DND-41 (cell line): ENCODE data around the gene ATXN3.
A peak's percentile ranks its signal among the peaks of the same experiment; 100 is the strongest.

Experiments used
- ATAC-seq: fragments of 200-7000 bp; cut with Tn5 transposase; 3 replicates; pipeline ENCODE4 v1.9.1; 2021; ENCODE audit warnings: low read depth; ENCODE audit not compliant: insufficient read depth
- DNase-seq: peaks from one replicate; pipeline ENCODE4 v3.0.0-alpha.2; 2020
- H2AFZ ChIP-seq: 2 replicates; pipeline ENCODE4 v1.6.0; 2012; ENCODE audit warnings: low read depth, low read length
- H3K27ac ChIP-seq: 2 replicates; pipeline ENCODE4 v1.5.1; 2012; ENCODE audit warnings: low read length, inconsistent platforms
- H3K27me3 ChIP-seq: fragments of 200-600 bp; sonication (generic); 2 replicates; pipeline ENCODE4 v1.6.0; 2012; ENCODE audit warnings: low read length, mild to moderate bottlenecking, inconsistent platforms; ENCODE audit not compliant: insufficient read depth, poor library complexity
- H3K36me3 ChIP-seq: 2 replicates; pipeline ENCODE4 v1.5.1; 2012; ENCODE audit warnings: low read length, inconsistent platforms; ENCODE audit not compliant: insufficient read depth
- H3K4me1 ChIP-seq: 2 replicates; pipeline ENCODE4 v1.5.1; 2012; ENCODE audit warnings: mild to moderate bottlenecking, low read length; ENCODE audit not compliant: insufficient read depth
- H3K4me2 ChIP-seq: 2 replicates; pipeline ENCODE4 v1.6.0; 2012; ENCODE audit warnings: mild to moderate bottlenecking, moderate library complexity, low read length, inconsistent platforms; ENCODE audit not compliant: insufficient read depth
- H3K4me3 ChIP-seq, 2 experiments: fragments of 200-600 bp in 1 of 2; shearing (Covaris generic) in 1 of 2; 2 replicates each; pipeline ENCODE4 v1.5.1; 2012 to 2016; ENCODE audit warnings: inconsistent platforms in 2 of 2, low read length in 2 of 2, mild to moderate bottlenecking in 2 of 2, low read depth in 1 of 2, moderate library complexity in 1 of 2
- H3K79me2 ChIP-seq: 2 replicates; pipeline ENCODE4 v1.6.0; 2012; ENCODE audit warnings: low read length, inconsistent platforms; ENCODE audit not compliant: insufficient read depth
- H3K9ac ChIP-seq: 2 replicates; pipeline ENCODE4 v1.6.0; 2012; ENCODE audit warnings: low read depth, mild to moderate bottlenecking, inconsistent platforms, low read length, moderate library complexity
- H3K9me3 ChIP-seq: 2 replicates; pipeline ENCODE4 v1.5.1; 2012; ENCODE audit warnings: low read length, moderate library complexity, mild to moderate bottlenecking, inconsistent platforms; ENCODE audit not compliant: insufficient read depth, severe bottlenecking
- H4K20me1 ChIP-seq: 2 replicates; pipeline ENCODE4 v1.6.0; 2012; ENCODE audit warnings: low read length; ENCODE audit not compliant: insufficient read depth
- EZH2 ChIP-seq: IDR thresholded peaks from 3 replicates; pipeline ENCODE4 v1.6.1; 2012; ENCODE audit warnings: borderline replicate concordance, low read depth, mild to moderate bottlenecking, moderate library complexity, low read length, inconsistent platforms; ENCODE audit not compliant: severe bottlenecking
- TF ChIP-seq, protein P1 (sequence below): IDR thresholded peaks from 2 replicates; pipeline ENCODE4 v1.5.1; 2012; ENCODE audit warnings: borderline replicate concordance, low read length, moderate library complexity, mild to moderate bottlenecking; ENCODE audit not compliant: poor library complexity, severe bottlenecking; ENCODE audit errors: extremely low read depth

The ATXN3 gene

DNA sequence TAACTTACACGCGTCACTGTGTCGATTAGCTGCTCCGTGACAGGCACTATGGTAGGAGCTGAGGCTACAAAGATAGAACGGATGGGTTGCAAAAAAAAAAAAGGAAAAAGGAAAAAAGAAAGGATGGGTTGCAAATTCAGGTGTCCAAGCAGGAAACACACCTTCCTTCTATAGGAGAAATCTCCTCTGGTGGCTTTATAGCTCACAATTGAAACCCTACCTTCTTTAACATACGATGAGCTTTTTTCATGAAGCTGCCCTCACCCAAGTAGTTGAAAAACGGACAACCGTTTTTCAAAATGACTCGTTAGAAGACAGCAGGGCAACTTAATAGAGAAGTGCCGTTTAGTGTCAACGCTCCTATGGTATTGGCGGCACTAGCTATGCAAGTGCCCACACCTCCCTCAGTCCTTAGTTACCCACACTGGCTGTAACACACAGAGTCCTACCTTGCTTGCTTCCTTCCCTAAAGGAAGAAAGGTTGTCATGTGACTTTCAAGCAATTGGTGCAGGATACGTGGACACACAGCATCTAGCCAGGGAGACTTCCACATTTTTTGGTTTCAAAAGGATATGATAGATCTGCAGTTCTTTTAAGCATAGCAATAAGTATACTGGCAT lies 65.8 kb downstream of the ATXN3 start:
- peak; percentile 24 for DNase-seq
- Histone ChIP-seq H3K36me3 (peaks cover 10% of the 10 kb centered on the region), H3K9me3 (no peaks in the 10 kb centered on the region), H3K4me2 (peak overlapping the region; percentile 82), H3K4me3 (peak overlapping the region; percentile 57 to 93), H3K9ac (peak overlapping the region; percentile 90), H3K79me2 (peaks cover 59% of the 10 kb centered on the region), H3K27me3 (no peaks in the 10 kb centered on the region), H4K20me1 (peaks cover 18% of the 10 kb centered on the region; the same call in 1 of the 2 replicates), H2AFZ (peak overlapping the region; percentile 98), H3K4me1 (peaks cover 39% of the 10 kb centered on the region), H3K27ac (peak overlapping the region; percentile 92)
- TF ChIP-seq EZH2 = no peak
- TF ChIP-seq, protein P1, sequence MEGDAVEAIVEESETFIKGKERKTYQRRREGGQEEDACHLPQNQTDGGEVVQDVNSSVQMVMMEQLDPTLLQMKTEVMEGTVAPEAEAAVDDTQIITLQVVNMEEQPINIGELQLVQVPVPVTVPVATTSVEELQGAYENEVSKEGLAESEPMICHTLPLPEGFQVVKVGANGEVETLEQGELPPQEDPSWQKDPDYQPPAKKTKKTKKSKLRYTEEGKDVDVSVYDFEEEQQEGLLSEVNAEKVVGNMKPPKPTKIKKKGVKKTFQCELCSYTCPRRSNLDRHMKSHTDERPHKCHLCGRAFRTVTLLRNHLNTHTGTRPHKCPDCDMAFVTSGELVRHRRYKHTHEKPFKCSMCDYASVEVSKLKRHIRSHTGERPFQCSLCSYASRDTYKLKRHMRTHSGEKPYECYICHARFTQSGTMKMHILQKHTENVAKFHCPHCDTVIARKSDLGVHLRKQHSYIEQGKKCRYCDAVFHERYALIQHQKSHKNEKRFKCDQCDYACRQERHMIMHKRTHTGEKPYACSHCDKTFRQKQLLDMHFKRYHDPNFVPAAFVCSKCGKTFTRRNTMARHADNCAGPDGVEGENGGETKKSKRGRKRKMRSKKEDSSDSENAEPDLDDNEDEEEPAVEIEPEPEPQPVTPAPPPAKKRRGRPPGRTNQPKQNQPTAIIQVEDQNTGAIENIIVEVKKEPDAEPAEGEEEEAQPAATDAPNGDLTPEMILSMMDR = no peak
- ATAC-seq = peak; percentile 12; the same call in 1 of the 3 replicates

DNA sequence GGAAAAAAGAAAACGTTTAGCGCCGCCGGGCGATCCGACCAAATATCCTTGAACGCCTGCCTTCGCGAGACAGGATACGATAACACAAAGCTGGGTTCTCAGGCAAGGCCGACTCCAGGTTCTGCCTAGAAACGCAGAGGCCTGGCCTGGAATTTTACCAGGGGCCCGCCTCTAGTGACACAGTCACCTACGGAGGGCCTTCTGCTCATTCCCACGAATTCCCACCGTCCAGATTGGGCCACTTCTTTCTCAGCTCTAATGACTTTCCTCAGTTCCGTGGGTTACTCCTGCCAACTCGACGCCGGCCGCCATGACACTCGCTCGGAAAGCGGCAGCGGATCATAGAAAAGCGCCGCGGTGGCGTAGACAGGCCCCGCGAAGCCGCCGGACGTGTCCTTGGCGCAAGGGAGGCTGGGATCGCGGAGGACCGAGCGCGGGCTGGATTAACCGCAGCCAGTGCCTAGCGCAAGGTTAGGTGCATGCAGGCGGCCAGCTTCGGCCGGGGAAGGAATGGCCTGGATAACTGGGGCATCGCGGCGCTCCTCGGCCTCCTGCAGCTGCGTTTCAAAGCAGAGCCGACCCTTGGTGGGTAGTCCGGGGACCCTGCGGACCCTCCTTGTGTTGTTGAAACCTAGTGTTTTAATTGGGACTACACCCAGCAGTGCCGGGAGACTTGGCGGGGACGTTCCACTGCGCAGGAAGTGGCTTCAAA lies 66.5 kb downstream of the ATXN3 start, which contains the start of gene TRIP11:
Gene TRIP11, minus strand, starts transcription at position 341 of the 712 bp plus-strand sequence. CDS start 374 bp downstream, outside the sequence.
- ATAC-seq = peak; percentile 95
- no peaks in the 10 kb centered on the region for H3K27me3 ChIP-seq
- H3K79me2 ChIP-seq = peaks cover 63% of the 10 kb centered on the region
- peak; percentile 94 for DNase-seq
- peak within 1 kb of the TSS; percentile 57 to 93 for H3K4me3 ChIP-seq
- H3K36me3 ChIP-seq = peaks cover 10% of the 10 kb centered on the region
- TF ChIP-seq EZH2 = no peak
- TF ChIP-seq, protein P1 = peak; percentile 4
- H2AFZ ChIP-seq = peak within 1 kb of the TSS; percentile 98
- peaks cover 20% of the 10 kb centered on the region; the same call in 1 of the 2 replicates for H4K20me1 ChIP-seq
- peaks cover 39% of the 10 kb centered on the region for H3K4me1 ChIP-seq
- peak within 1 kb of the TSS; percentile 90 for H3K9ac ChIP-seq
- peak within 1 kb of the TSS; percentile 92 for H3K27ac ChIP-seq
- no peaks in the 10 kb centered on the region for H3K9me3 ChIP-seq
- peak within 1 kb of the TSS; percentile 82 for H3K4me2 ChIP-seq

DNA sequence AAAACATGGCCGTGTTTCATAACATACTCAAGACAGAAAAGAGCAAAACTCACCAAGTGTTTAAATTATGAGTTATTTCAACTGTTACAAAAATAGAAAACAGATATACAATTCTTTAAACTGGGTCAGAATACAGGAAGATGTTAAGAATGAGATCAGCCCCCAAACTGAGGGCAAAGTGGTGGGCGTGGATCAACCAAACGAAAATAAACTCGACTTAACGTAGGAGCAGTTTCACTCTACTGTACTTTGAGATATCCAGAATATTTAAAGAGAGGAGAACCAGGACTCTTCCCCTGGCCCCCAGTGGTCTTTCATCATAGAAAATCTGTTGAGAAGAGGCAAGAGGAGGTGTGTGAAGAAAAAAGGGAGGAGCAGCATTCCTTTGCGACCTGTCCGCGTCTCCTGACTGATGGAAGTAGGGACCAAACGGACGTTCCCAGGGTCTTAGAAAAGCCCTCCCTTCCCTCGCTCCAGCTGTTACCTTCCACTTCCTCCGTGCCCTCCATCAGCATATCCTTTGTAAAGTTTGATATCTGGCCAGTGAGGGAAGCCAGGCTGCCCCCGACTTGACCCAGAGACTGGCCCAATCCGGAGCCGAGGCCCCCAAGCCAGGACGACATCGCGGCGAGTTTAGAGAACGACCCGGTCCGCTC lies 67.2 kb downstream of the ATXN3 start:
- H2AFZ ChIP-seq = peak overlapping the region; percentile 98
- DNase-seq (peak; percentile 52), ATAC-seq (peak; percentile 32)
- peaks cover 13% of the 10 kb centered on the region for H3K36me3 ChIP-seq
- peaks cover 68% of the 10 kb centered on the region for H3K79me2 ChIP-seq
- peaks cover 24% of the 10 kb centered on the region; the same call in 1 of the 2 replicates for H4K20me1 ChIP-seq
- H3K27ac ChIP-seq = peak overlapping the region; percentile 92
- H3K4me3 ChIP-seq = peak overlapping the region; percentile 57 to 93
- no peaks in the 10 kb centered on the region for H3K27me3 ChIP-seq
- H3K4me2 ChIP-seq = peak overlapping the region; percentile 82
- TF ChIP-seq, protein P1 = no peak
- no peak for TF ChIP-seq EZH2
- peaks cover 39% of the 10 kb centered on the region for H3K4me1 ChIP-seq
- H3K9me3 ChIP-seq = no peaks in the 10 kb centered on the region
- H3K9ac ChIP-seq = peak overlapping the region; percentile 90
